ENCODE measurements around the gene ATP6V1B1.

ATP6V1B1 gene

GRCh38 chr2:70947556-70948184 is 12.0 kb downstream of the ATP6V1B1 start:
- no peak for DNase-seq

GRCh38 chr2:70948337-70949003 is 12.8 kb downstream of the ATP6V1B1 start:
- no peak for DNase-seq

- no peak for DNase-seq
Measured at GRCh38 chr2:70949086-70949485, 13.4 kb downstream of the ATP6V1B1 start.

GRCh38 chr2:70954886-70955285 is 19.2 kb downstream of the ATP6V1B1 start:
- no peak for DNase-seq

- no peak for DNase-seq
Measured at GRCh38 chr2:70956141-70956540, 20.4 kb downstream of the ATP6V1B1 start.

GRCh38 chr2:70957798-70958197 is 22.1 kb downstream of the ATP6V1B1 start:
- no peak for DNase-seq

- no peak for DNase-seq
Measured at GRCh38 chr2:70958759-70959158, 23.1 kb downstream of the ATP6V1B1 start.

GRCh38 chr2:70959271-70959761 is 23.6 kb downstream of the ATP6V1B1 start:
- no peak for DNase-seq

GRCh38 chr2:70959851-70960832 is 24.4 kb downstream of the ATP6V1B1 start:
- DNase-seq = no peak

- DNase-seq = no peak
Measured at GRCh38 chr2:70960833-70961647, 25.3 kb downstream of the ATP6V1B1 start.

- no peak for DNase-seq
Measured at GRCh38 chr2:70961648-70961994, 25.9 kb downstream of the ATP6V1B1 start.

- no peak for DNase-seq
Measured at GRCh38 chr2:70962211-70962884, 26.6 kb downstream of the ATP6V1B1 start.

GRCh38 chr2:70962885-70963878 is 27.5 kb downstream of the ATP6V1B1 start:
- no peak for DNase-seq

- no peak for DNase-seq
Measured at GRCh38 chr2:70964133-70964532, 28.4 kb downstream of the ATP6V1B1 start.

GRCh38 chr2:70964596-70965386 is 29.1 kb downstream of the ATP6V1B1 start:
- DNase-seq = no peak

- no peak for DNase-seq
Measured at GRCh38 chr2:70965506-70965905, 29.8 kb downstream of the ATP6V1B1 start.

- no peak for DNase-seq
Measured at GRCh38 chr2:70966681-70967080, 31.0 kb downstream of the ATP6V1B1 start.

GRCh38 chr2:70967189-70967588 is 31.5 kb downstream of the ATP6V1B1 start:
- no peak for DNase-seq

GRCh38 chr2:70974592-70974991 is 38.9 kb downstream of the ATP6V1B1 start:
- no peak for DNase-seq

- no peak for DNase-seq
Measured at GRCh38 chr2:70975237-70975636, 39.5 kb downstream of the ATP6V1B1 start.
